SH-SY5Y (cell line): ENCODE data around the gene RYR1.

ENCODE experiments used
- GATA2 ChIP-seq: IDR thresholded peaks from 2 replicates; pipeline ENCODE4 v1.6.1; 2011; ENCODE audit warnings: mild to moderate bottlenecking, low read depth, low read length
- GATA3 ChIP-seq: IDR thresholded peaks from 2 replicates; pipeline ENCODE4 v1.6.1; 2011; ENCODE audit warnings: low read depth, mild to moderate bottlenecking, low read length, moderate library complexity

- TF ChIP-seq GATA2 (no peak), GATA3 (no peak)
These were observed 32.3 kb upstream of the RYR1 start for GRCh38 chr19:38401148-38401547.
